Trophoblast cell (in vitro differentiated cells and primary cell): Measurements from ENCODE around the gene PLEKHM2.
A peak's percentile ranks its signal among the peaks of the same experiment; 100 is the strongest.

ENCODE experiments used
- DNase-seq, 2 donors: peaks; one replicate each; pipeline ENCODE4 v3.0.0-alpha.2; 2016
- H2AFZ ChIP-seq: 2 replicates; pipeline ENCODE4 v1.6.1; 2013; ENCODE audit warnings: low read length, moderate library complexity, mild to moderate bottlenecking; ENCODE audit not compliant: insufficient read depth, poor library complexity
- H2AK5ac ChIP-seq: 2 replicates; pipeline ENCODE4 v1.6.1; 2013; ENCODE audit warnings: mild to moderate bottlenecking, low read length
- H2BK120ac ChIP-seq: 2 replicates; pipeline ENCODE4 v1.6.1; 2013; ENCODE audit warnings: low read length, mild to moderate bottlenecking, moderate library complexity; ENCODE audit not compliant: insufficient read depth, poor library complexity
- H2BK12ac ChIP-seq: 2 replicates; pipeline ENCODE4 v1.6.1; 2013; ENCODE audit warnings: mild to moderate bottlenecking, low read length, moderate library complexity
- H2BK5ac ChIP-seq: 2 replicates; pipeline ENCODE4 v1.6.1; 2013; ENCODE audit warnings: low read length, low read depth, moderate library complexity, mild to moderate bottlenecking; ENCODE audit not compliant: poor library complexity
- H3K14ac ChIP-seq: 2 replicates; pipeline ENCODE4 v1.6.1; 2013; ENCODE audit warnings: mild to moderate bottlenecking, low read length
- H3K18ac ChIP-seq: 2 replicates; pipeline ENCODE4 v1.6.1; 2013; ENCODE audit warnings: mild to moderate bottlenecking, low read length
- H3K23ac ChIP-seq: 2 replicates; pipeline ENCODE4 v1.6.1; 2013; ENCODE audit warnings: low read length
- H3K27ac ChIP-seq: 2 replicates; pipeline ENCODE4 v1.5.1; 2013; ENCODE audit warnings: low read depth, mild to moderate bottlenecking, inconsistent platforms, low read length, moderate library complexity
- H3K27me3 ChIP-seq: 2 replicates; pipeline ENCODE4 v1.6.1; 2013; ENCODE audit warnings: inconsistent platforms, mild to moderate bottlenecking, low read length, moderate library complexity; ENCODE audit not compliant: insufficient read depth
- H3K36me3 ChIP-seq, 2 experiments: 1 replicate in 1 of 2; 2 replicates in 1 of 2; pipeline ENCODE4 v1.6.1; 2013; ENCODE audit warnings: low read length in 2 of 2, mild to moderate bottlenecking in 2 of 2, moderate library complexity in 1 of 2; ENCODE audit not compliant: insufficient read depth in 2 of 2, control insufficient read depth in 1 of 2
- H3K4ac ChIP-seq: 2 replicates; pipeline ENCODE4 v1.6.1; 2013; ENCODE audit warnings: low read depth, mild to moderate bottlenecking, low read length, moderate library complexity
- H3K4me1 ChIP-seq, 2 experiments: 1 replicate in 1 of 2; 2 replicates in 1 of 2; pipeline ENCODE4 v1.6.1; 2013; ENCODE audit warnings: low read length in 2 of 2, mild to moderate bottlenecking in 2 of 2, moderate library complexity in 1 of 2; ENCODE audit not compliant: insufficient read depth in 2 of 2, control insufficient read depth in 1 of 2
- H3K4me2 ChIP-seq: 2 replicates; pipeline ENCODE4 v1.6.1; 2013; ENCODE audit warnings: inconsistent platforms, mild to moderate bottlenecking, low read length, moderate library complexity
- H3K4me3 ChIP-seq: 2 replicates; pipeline ENCODE4 v1.5.1; 2013; ENCODE audit warnings: mild to moderate bottlenecking, low read depth, low read length, inconsistent platforms
- H3K79me1 ChIP-seq: one replicate; pipeline ENCODE4 v1.6.1; 2013; ENCODE audit warnings: low read length
- H3K79me2 ChIP-seq: 2 replicates; pipeline ENCODE4 v1.6.1; 2013; ENCODE audit warnings: low read length, mild to moderate bottlenecking; ENCODE audit not compliant: control insufficient read depth, insufficient read depth, poor library complexity
- H3K9ac ChIP-seq: 2 replicates; pipeline ENCODE4 v1.6.1; 2013; ENCODE audit warnings: mild to moderate bottlenecking, low read length
- H3K9me3 ChIP-seq: 2 replicates; pipeline ENCODE4 v1.6.1; 2013; ENCODE audit warnings: low read depth, mild to moderate bottlenecking, control low read depth, inconsistent platforms, low read length; ENCODE audit not compliant: insufficient read depth
- H4K12ac ChIP-seq: 2 replicates; pipeline ENCODE4 v1.6.1; 2013; ENCODE audit warnings: low read depth, mild to moderate bottlenecking, low read length, moderate library complexity
- H4K8ac ChIP-seq: 2 replicates; pipeline ENCODE4 v1.6.1; 2013; ENCODE audit warnings: low read depth, mild to moderate bottlenecking, low read length, moderate library complexity
- H4K91ac ChIP-seq: one replicate; pipeline ENCODE4 v1.6.1; 2013; ENCODE audit warnings: low read depth, mild to moderate bottlenecking, low read length, moderate library complexity
- whole genome bisulfite sequencing: extraction: QIAGEN DNeasy Blood & Tissue Kit; methylation state at CpG from one replicate; pipeline ENCODE4 v1.1.7; 2013; ENCODE audit warnings: missing lambda C conversion rate; ENCODE audit not compliant: insufficient read length, insufficient coverage; ENCODE audit errors: extremely low coverage; 5-methylcytosine and 5-hydroxymethylcytosine counted together

Gene PLEKHM2

GRCh38 chr1:15701784-15702183 is 17.7 kb downstream of the PLEKHM2 start:
- H3K4ac ChIP-seq: no peak overlapping the region
- H2BK12ac ChIP-seq: no peak overlapping the region
- H4K8ac ChIP-seq: no peak overlapping the region
- H2BK120ac ChIP-seq: no peak overlapping the region
- no peak overlapping the region for H2BK5ac ChIP-seq
- no peak overlapping the region for H2AFZ ChIP-seq
- no peak for DNase-seq
- H4K91ac ChIP-seq: no peak overlapping the region
- H2AK5ac ChIP-seq: no peak overlapping the region
- H3K4me2 ChIP-seq: no peak overlapping the region
- H3K14ac ChIP-seq: no peak overlapping the region
- H3K4me1 ChIP-seq: peaks cover 2 to 8% of the 10 kb centered on the region in 2 experiments
- no peak overlapping the region for H3K23ac ChIP-seq
- peaks cover 17 to 23% of the 10 kb centered on the region in 2 experiments for H3K36me3 ChIP-seq
- H3K79me2 ChIP-seq: peaks cover 4% of the 10 kb centered on the region
- H3K18ac ChIP-seq: no peak overlapping the region
- WGBS: no CpG with 5 or more reads among the region's 8 CpGs
- no peak overlapping the region for H4K12ac ChIP-seq
- peak overlapping the region; percentile 7 for H3K4me3 ChIP-seq
- H3K9me3 ChIP-seq: peaks cover 3% of the 10 kb centered on the region
- no peak overlapping the region for H3K9ac ChIP-seq
- no peak overlapping the region for H3K27ac ChIP-seq
- no peaks in the 10 kb centered on the region for H3K79me1 ChIP-seq
- no peaks in the 10 kb centered on the region for H3K27me3 ChIP-seq

DNA sequence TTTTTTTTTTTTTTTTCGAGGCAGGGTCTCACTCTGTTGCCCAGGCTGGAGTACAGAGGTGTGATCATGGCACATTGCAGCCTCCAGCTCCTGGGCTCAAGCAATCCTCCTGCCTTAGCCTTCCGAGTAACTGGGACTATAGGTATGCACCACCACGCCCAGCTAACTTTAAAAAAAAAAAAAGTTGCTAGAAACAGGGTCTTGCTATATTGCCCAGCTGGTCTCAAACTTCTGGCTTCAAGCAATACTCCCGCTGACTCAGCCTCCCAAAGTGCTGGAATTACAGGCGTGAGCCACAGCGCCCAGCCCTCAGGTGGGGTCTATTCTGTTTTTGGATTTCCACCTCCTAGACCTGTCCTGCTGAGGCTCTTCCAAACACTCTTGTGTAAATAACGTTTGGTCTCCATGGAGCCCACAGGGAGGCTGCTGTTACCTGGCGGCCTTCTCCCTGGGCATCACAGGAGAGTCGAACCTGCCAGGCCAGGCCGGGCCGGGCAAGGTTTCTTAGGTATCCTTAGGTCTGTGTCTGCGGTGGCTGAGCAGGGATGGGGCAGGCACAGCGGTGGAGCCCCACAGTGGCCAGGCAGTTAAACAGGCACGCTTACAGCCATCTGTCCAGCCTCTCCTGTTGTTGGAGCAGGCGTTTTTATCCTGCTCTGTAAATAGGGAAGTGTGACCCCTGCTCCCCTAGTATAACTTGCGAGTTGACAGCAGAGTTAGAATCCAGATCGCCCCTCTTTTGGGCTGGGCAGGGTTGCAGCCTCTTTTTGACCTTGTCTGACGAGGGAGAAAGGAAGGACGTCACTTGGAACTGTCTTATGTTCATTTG is 18.8 kb downstream of the PLEKHM2 start:
- Histone ChIP-seq H3K4ac (peak overlapping the region; percentile 13), H3K18ac (no peak overlapping the region), H4K8ac (no peak overlapping the region), H3K27ac (no peak overlapping the region), H3K23ac (no peak overlapping the region), H2AFZ (no peak overlapping the region), H3K4me1 (peaks cover 2 to 8% of the 10 kb centered on the region in 2 experiments), H3K9ac (no peak overlapping the region), H2AK5ac (no peak overlapping the region), H4K12ac (no peak overlapping the region), H3K36me3 (peaks cover 19 to 21% of the 10 kb centered on the region in 2 experiments), H3K14ac (no peak overlapping the region), H2BK12ac (no peak overlapping the region), H2BK120ac (no peak overlapping the region), H3K27me3 (no peaks in the 10 kb centered on the region), H3K4me3 (no peak overlapping the region), H3K79me2 (peaks cover 2% of the 10 kb centered on the region), H4K91ac (no peak overlapping the region), H3K4me2 (no peak overlapping the region), H3K9me3 (peaks cover 3% of the 10 kb centered on the region), H3K79me1 (no peaks in the 10 kb centered on the region), H2BK5ac (no peak overlapping the region)
- DNase-seq: peak; percentile 61 to 66
- no CpG with 5 or more reads among the region's 19 CpGs for WGBS

DNA sequence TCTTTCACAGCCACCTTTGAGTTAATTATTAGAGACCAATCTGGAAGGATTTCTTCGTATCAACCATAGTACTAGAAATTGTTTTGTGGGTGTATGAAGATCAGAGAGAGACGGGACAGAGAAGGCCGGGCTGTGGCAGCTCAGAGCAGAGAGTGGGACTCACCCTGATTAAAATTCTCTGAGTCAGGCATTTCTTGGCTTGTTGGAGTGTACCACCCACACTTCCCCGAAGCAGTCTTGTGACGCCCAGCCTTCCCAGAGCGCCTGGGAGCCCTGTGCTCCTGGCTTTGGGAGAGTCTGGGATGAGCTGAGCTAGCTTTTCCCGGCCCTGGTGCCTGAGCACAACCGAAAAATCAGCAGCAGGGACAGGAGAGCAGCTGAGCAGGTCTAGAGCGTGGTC is 19.4 kb downstream of the PLEKHM2 start:
- H3K79me2 ChIP-seq: peaks cover 2% of the 10 kb centered on the region
- DNase-seq: peak; percentile 33 to 36
- H3K4me1 ChIP-seq: peaks cover 2 to 8% of the 10 kb centered on the region in 2 experiments
- peaks cover 3% of the 10 kb centered on the region for H3K9me3 ChIP-seq
- H4K8ac ChIP-seq: no peak overlapping the region
- no peak overlapping the region for H3K9ac ChIP-seq
- H3K4me3 ChIP-seq: no peak overlapping the region
- H3K23ac ChIP-seq: no peak overlapping the region
- no peak overlapping the region for H4K12ac ChIP-seq
- no peak overlapping the region for H3K18ac ChIP-seq
- no peak overlapping the region for H2BK12ac ChIP-seq
- H3K27me3 ChIP-seq: no peaks in the 10 kb centered on the region
- H2BK5ac ChIP-seq: no peak overlapping the region
- H3K79me1 ChIP-seq: no peaks in the 10 kb centered on the region
- H3K27ac ChIP-seq: no peak overlapping the region
- peaks cover 19 to 21% of the 10 kb centered on the region in 2 experiments for H3K36me3 ChIP-seq
- WGBS: no CpG with 5 or more reads among the region's 9 CpGs
- no peak overlapping the region for H2BK120ac ChIP-seq
- H2AFZ ChIP-seq: no peak overlapping the region
- H3K4ac ChIP-seq: no peak overlapping the region
- no peak overlapping the region for H3K14ac ChIP-seq
- no peak overlapping the region for H3K4me2 ChIP-seq
- H4K91ac ChIP-seq: no peak overlapping the region
- H2AK5ac ChIP-seq: no peak overlapping the region

- no peaks in the 10 kb centered on the region for H3K27me3 ChIP-seq
- no peak overlapping the region for H4K8ac ChIP-seq
- no peak overlapping the region for H2AK5ac ChIP-seq
- H2AFZ ChIP-seq: no peak overlapping the region
- H3K4ac ChIP-seq: peak overlapping the region; percentile 37
- H4K91ac ChIP-seq: no peak overlapping the region
- WGBS: no CpG with 5 or more reads among the region's 17 CpGs
- H3K36me3 ChIP-seq: peaks cover 19 to 21% of the 10 kb centered on the region in 2 experiments
- DNase-seq: no peak
- H3K4me2 ChIP-seq: no peak overlapping the region
- no peak overlapping the region for H2BK5ac ChIP-seq
- no peak overlapping the region for H3K23ac ChIP-seq
- H3K4me1 ChIP-seq: peaks cover 2 to 8% of the 10 kb centered on the region in 2 experiments
- no peak overlapping the region for H4K12ac ChIP-seq
- peaks cover 3% of the 10 kb centered on the region for H3K9me3 ChIP-seq
- H2BK12ac ChIP-seq: no peak overlapping the region
- peaks cover 2% of the 10 kb centered on the region for H3K79me2 ChIP-seq
- no peak overlapping the region for H3K4me3 ChIP-seq
- H3K18ac ChIP-seq: peak overlapping the region; percentile 55
- H3K79me1 ChIP-seq: no peaks in the 10 kb centered on the region
- no peak overlapping the region for H3K14ac ChIP-seq
- H3K9ac ChIP-seq: no peak overlapping the region
- H3K27ac ChIP-seq: no peak overlapping the region
- no peak overlapping the region for H2BK120ac ChIP-seq
Measured at GRCh38 chr1:15704526-15705183, 20.5 kb downstream of the PLEKHM2 start.
